B cell (primary cell): Measurements from ENCODE around the gene FCRL5. TPM values are rescaled to one million over a fixed set of nuclear protein-coding genes. Genes with fewer than 3 reads are reported as not detected.
A peak's percentile ranks its signal among the peaks of the same experiment; 100 is the strongest.
"Not testable (repeated sequence)": the region's sequence is repeated elsewhere in the genome, so short reads cannot be mapped to it uniquely, and the experiment has no call there.

Source experiments
- ATAC-seq: fragments of 200-7000 bp; cut with Tn5 transposase; one replicate; pipeline ENCODE4 v1.10.0; 2021; ENCODE audit warnings: low read depth, mild to moderate bottlenecking, moderate number of reproducible peaks, moderate library complexity
- CTCF ChIA-PET: fragments of 350-600 bp; sonication (Branson Sonifier 250); formaldehyde crosslinking; loops from one replicate; lab custom pipeline; 2021; ENCODE audit warnings: antibody characterized with exemption, inconsistent platforms; lab: Charles Lee
- POLR2A ChIA-PET: fragments of 350-600 bp; sonication (Branson Sonifier 250); formaldehyde crosslinking; loops from one replicate; lab custom pipeline; 2021; ENCODE audit warnings: antibody characterized with exemption; lab: Charles Lee
- DNase-seq: peaks from one replicate; pipeline ENCODE4 v3.0.0; 2013
- H2AFZ ChIP-seq: 2 replicates; pipeline ENCODE4 v1.6.1; 2012; ENCODE audit warnings: mild to moderate bottlenecking, low read depth, low read length; ENCODE audit not compliant: insufficient read depth, poor library complexity, severe bottlenecking
- H3K27ac ChIP-seq, 2 donors: 1 replicate in 1 of 2; 2 replicates in 1 of 2; pipeline ENCODE4 v1.5.1; 2012 to 2013; ENCODE audit warnings: low read length in 2 of 2, mild to moderate bottlenecking in 2 of 2, moderate library complexity in 1 of 2
- H3K27me3 ChIP-seq, 4 experiments: fragments of 200-600 bp in 1 of 4; sonication (generic) in 1 of 4; replicated peaks in 1 of 4; 1 replicate in 2 of 4; 2 replicates in 2 of 4; pipeline versions ENCODE4 v1.6.1 to v1.7.0; 2013 to 2016; ENCODE audit warnings: low read length in 3 of 4, mild to moderate bottlenecking in 2 of 4, mixed read lengths in 1 of 4, moderate library complexity in 1 of 4; ENCODE audit not compliant: insufficient read depth in 4 of 4, control insufficient read depth in 3 of 4; ENCODE audit errors: control extremely low read depth in 1 of 4
- H3K36me3 ChIP-seq, 2 experiments: replicated peaks in 1 of 2; 1 replicate in 1 of 2; 2 replicates in 1 of 2; pipeline versions ENCODE4 v1.6.1 to v1.7.1; 2013; ENCODE audit warnings: low read length in 1 of 2; ENCODE audit not compliant: insufficient read depth in 2 of 2, control insufficient read depth in 1 of 2; ENCODE audit errors: control extremely low read depth in 1 of 2, extremely low read depth in 1 of 2
- H3K4me1 ChIP-seq, 2 donors: fragments of 200-600 bp in 1 of 2; sonication (generic) in 1 of 2; 1 replicate in 1 of 2; 2 replicates in 1 of 2; pipeline versions ENCODE4 v1.5.1 to v1.6.1; 2013 to 2017; ENCODE audit warnings: low read length in 2 of 2; ENCODE audit not compliant: control insufficient read depth in 2 of 2, insufficient read depth in 2 of 2
- H3K4me2 ChIP-seq: replicated peaks from 2 replicates; pipeline ENCODE3; 2012; ENCODE audit warnings: mild to moderate bottlenecking, low read depth, low read length; ENCODE audit not compliant: poor library complexity, severe bottlenecking
- H3K4me3 ChIP-seq, 5 experiments: fragments of 200-600 bp in 1 of 5; sonication (generic) in 1 of 5; 1 replicate in 3 of 5; 2 replicates in 2 of 5; pipeline versions ENCODE4 v1.5.1 to v1.7.0; 2011 to 2016; ENCODE audit warnings: low read length in 4 of 5, mild to moderate bottlenecking in 4 of 5, low read depth in 2 of 5, control low read depth in 1 of 5, moderate library complexity in 1 of 5; ENCODE audit not compliant: insufficient read depth in 1 of 5; ENCODE audit errors: control extremely low read depth in 1 of 5, extremely low read depth in 1 of 5
- H3K79me2 ChIP-seq: fragments of 200-600 bp; sonication (generic); one replicate; pipeline ENCODE4 v1.6.0; 2016; ENCODE audit warnings: low read length; ENCODE audit not compliant: control insufficient read depth, insufficient read depth
- H3K9ac ChIP-seq: fragments of 200-600 bp; sonication (generic); 2 replicates; pipeline ENCODE4 v1.6.1; 2017; ENCODE audit warnings: mild to moderate bottlenecking, low read length, moderate library complexity
- H3K9me3 ChIP-seq, 3 donors: one replicate each; pipeline versions ENCODE4 v1.6.1 to v1.7.1; 2013; ENCODE audit warnings: low read length in 2 of 3; ENCODE audit not compliant: control insufficient read depth in 2 of 3, insufficient read depth in 1 of 3; ENCODE audit errors: control extremely low read depth in 1 of 3
- H4K20me1 ChIP-seq: 2 replicates; pipeline ENCODE4 v1.6.0; 2012; ENCODE audit warnings: mild to moderate bottlenecking, low read length; ENCODE audit not compliant: insufficient read depth, control insufficient read depth, poor library complexity, severe bottlenecking
- H3K27ac Mint-ChIP-seq: one replicate; pipeline ENCODE4 v1.8.0; 2021; ENCODE audit warnings: mixed read lengths
- H3K27me3 Mint-ChIP-seq: one replicate; pipeline ENCODE4 v1.8.0; 2021; ENCODE audit warnings: mixed read lengths
- H3K4me1 Mint-ChIP-seq: one replicate; pipeline ENCODE4 v1.8.0; 2021; ENCODE audit warnings: mixed read lengths
- H3K4me3 Mint-ChIP-seq: one replicate; pipeline ENCODE4 v1.8.0; 2021; ENCODE audit warnings: mixed read lengths
- H3K9me3 Mint-ChIP-seq: one replicate; pipeline ENCODE4 v1.8.0; 2022; ENCODE audit warnings: mixed read lengths; ENCODE audit not compliant: insufficient read depth
- CTCF ChIP-seq: fragments of 200-600 bp; IDR thresholded peaks from one replicate; pipeline ENCODE4 v1.8.0; 2022; ENCODE audit warnings: antibody characterized with exemption, mild to moderate bottlenecking
- EZH2 ChIP-seq: IDR thresholded peaks from 2 replicates; pipeline ENCODE4 v1.6.1; 2012; ENCODE audit warnings: borderline replicate concordance, low read depth, mild to moderate bottlenecking, moderate library complexity, low read length; ENCODE audit not compliant: insufficient read depth, poor library complexity, severe bottlenecking
- WGBS: methylation state at CpG from one replicate; pipeline ENCODE4 v1.1.5; 2013; ENCODE audit warnings: missing lambda C conversion rate; ENCODE audit not compliant: insufficient coverage; 5-methylcytosine and 5-hydroxymethylcytosine counted together
- intact Hi-C: fragments of 100-400 bp; cut with micrococcal nuclease; formaldehyde crosslinking; loops from one replicate; pipeline ENCODE4 v1.10.0; 2022
- polyA plus RNA-seq: library from polyadenylated mRNA; depleted of rRNA; stranded (reverse); fragments of >200 nt; gene quantifications from 2 replicates; pipeline ENCODE4 v1.2.3, GENCODE V29; 2012
- total RNA-seq, 2 donors: library from RNA; stranded (reverse); fragments of 120-200 nt in 1 of 2; gene quantifications; 1 replicate in 1 of 2; 2 replicates in 1 of 2; pipeline versions ENCODE4 v1.2.3 to v1.2.4, GENCODE V29; 2013 to 2022

The FCRL5 gene
- total and polyA plus RNA-seq, 2 donors (not counting 1 experiment from before 2014, with no cell fraction given): 34.0 to 108 TPM

DNA sequence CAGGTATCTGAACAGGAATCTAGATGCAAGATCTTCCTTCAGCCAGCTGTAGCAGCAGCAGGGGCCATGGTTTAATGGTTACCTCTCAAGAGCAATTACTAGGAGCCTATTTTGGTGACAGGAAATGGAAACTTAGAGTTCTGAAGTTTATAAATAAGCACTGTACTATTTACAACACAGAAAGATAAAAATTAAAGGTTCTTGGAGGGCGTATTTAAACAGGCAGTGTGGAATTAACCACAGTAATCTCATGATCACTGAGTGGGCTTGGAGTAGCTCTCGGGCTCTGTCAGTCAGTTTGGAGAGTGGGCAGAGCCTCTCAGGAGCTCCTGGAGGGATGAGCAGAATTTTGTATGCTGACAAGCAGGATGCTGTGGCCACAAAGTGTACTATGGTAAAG lies 10.2 kb upstream of the FCRL5 start:
- Histone ChIP-seq H3K27ac (peak overlapping the region in 1 of 2 donors; percentile 15), H3K36me3 (no peaks in the 10 kb centered on the region), H4K20me1 (no peaks in the 10 kb centered on the region), H3K27me3 (no peaks in the 10 kb centered on the region), H3K79me2 (peaks cover 10% of the 10 kb centered on the region), H3K4me2 (peak overlapping the region; percentile 66), H3K9me3 (peaks cover 0 to 4% (median 0%) of the 10 kb centered on the region in 3 donors), H3K4me1 (peaks cover 64 to 65% of the 10 kb centered on the region in 2 donors), H3K9ac (peak overlapping the region; percentile 46), H3K4me3 (peak overlapping the region in 3 of 5 experiments; percentile 13 to 22 (median 18)), H2AFZ (peak overlapping the region; percentile 6)
- no peaks in the 10 kb centered on the region for H3K27me3 Mint-ChIP-seq
- ChIA-PET POLR2A (no interaction called here), CTCF (interaction anchor here (1.0 to 5.8 kb wide), 9 partner anchors 9 to 386 kb away, joined by 3 to 35 read pairs (median 4); partner anchors contain the start of gene FCRL5)
- peak overlapping the region; percentile 51 for H3K27ac Mint-ChIP-seq
- H3K9me3 Mint-ChIP-seq: no peaks in the 10 kb centered on the region
- WGBS: 0% methylated on average over 2 of the region's 2 CpGs
- intact Hi-C loops: loop anchor here (1.0 to 2.0 kb wide), 2 partner anchors 9 to 50 kb away; no protein-coding TSS in a partner anchor
- peak overlapping the region; percentile 68 for H3K4me3 Mint-ChIP-seq
- peaks cover 58% of the 10 kb centered on the region for H3K4me1 Mint-ChIP-seq
- ATAC-seq (peak; percentile 19), DNase-seq (no peak)
- TF ChIP-seq EZH2 (no peak), CTCF (no peak)

DNA sequence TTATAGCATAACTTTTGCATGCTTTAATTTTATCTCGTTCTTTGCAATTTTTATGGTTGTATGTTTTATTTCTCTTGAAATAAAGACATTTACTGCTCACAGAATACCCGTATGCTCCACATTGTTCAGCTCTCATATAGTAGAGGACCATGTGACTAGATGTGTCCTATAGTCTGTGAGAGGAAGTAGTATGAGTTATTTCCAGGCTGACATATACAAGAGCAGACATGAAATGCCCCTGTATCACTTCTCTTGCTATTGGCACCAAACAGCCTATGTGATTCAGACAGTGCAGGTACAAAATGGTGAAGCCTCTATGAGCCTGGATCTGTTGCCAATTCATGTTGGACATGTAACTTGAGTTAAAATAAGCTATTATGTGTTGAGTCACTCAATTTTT lies 5.8 kb upstream of the FCRL5 start:
- H3K4me1 Mint-ChIP-seq: peaks cover 31% of the 10 kb centered on the region
- ATAC-seq (no peak), DNase-seq (no peak)
- intact Hi-C loops: no loop called here
- H3K9me3 Mint-ChIP-seq: no peaks in the 10 kb centered on the region
- H3K27me3 Mint-ChIP-seq: no peaks in the 10 kb centered on the region
- H3K4me3 ChIP-seq: no peak overlapping the region
- peaks cover 24 to 32% of the 10 kb centered on the region in 2 donors for H3K4me1 ChIP-seq
- H3K4me3 Mint-ChIP-seq: no peak overlapping the region
- H3K27ac ChIP-seq: no peak overlapping the region
- peaks cover 19% of the 10 kb centered on the region for H3K79me2 ChIP-seq
- H2AFZ ChIP-seq: no peak overlapping the region
- H3K27me3 ChIP-seq: no peaks in the 10 kb centered on the region
- H3K9ac ChIP-seq: no peak overlapping the region
- no peaks in the 10 kb centered on the region for H4K20me1 ChIP-seq
- H3K4me2 ChIP-seq: no peak overlapping the region
- peaks cover 0 to 4% (median 0%) of the 10 kb centered on the region in 3 donors for H3K9me3 ChIP-seq
- no peak overlapping the region for H3K27ac Mint-ChIP-seq
- WGBS: no CpG with 5 or more reads among the region's 2 CpGs
- ChIA-PET POLR2A (no interaction called here), CTCF (interaction anchor here (1.0 to 1.3 kb wide), 2 partner anchors 12 to 22 kb away, joined by 3 to 4 read pairs; no protein-coding TSS in a partner anchor)
- H3K36me3 ChIP-seq: no peaks in the 10 kb centered on the region
- TF ChIP-seq EZH2: no peak
- TF ChIP-seq CTCF: no peak

DNA sequence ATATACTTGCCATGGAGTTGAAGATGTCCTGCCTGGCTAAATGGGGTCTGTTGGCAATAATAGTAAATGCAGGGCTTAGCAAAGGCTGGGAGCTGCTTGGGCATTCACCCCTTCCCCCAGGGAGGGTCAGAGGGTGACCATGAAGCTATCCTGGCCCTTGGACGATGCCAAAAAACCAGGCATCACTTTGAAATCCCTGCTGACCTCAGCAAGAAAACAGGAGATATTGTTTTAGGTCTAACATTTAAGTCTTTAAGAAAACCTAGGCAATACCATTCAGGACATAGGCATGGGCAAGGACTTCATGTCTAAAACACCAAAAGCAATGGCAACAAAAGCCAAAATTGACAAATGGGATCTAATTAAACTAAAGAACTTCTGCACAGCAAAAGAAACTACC lies 4.2 kb downstream of the FCRL5 start:
- intact Hi-C loops, H3K27ac ChIP-seq, H3K9me3 Mint-ChIP-seq, H3K4me2 ChIP-seq, H3K9me3 ChIP-seq, H3K27ac Mint-ChIP-seq, H3K9ac ChIP-seq, H3K27me3 Mint-ChIP-seq, H3K4me3 ChIP-seq, ATAC-seq, H3K27me3 ChIP-seq, DNase-seq, POLR2A ChIA-PET, H4K20me1 ChIP-seq, H3K4me3 Mint-ChIP-seq, H2AFZ ChIP-seq: not testable (repeated sequence)
- Histone ChIP-seq H3K36me3 (peaks cover 2 to 40% of the 10 kb centered on the region in 2 experiments), H3K4me1 (peaks cover 18 to 23% of the 10 kb centered on the region in 2 donors), H3K79me2 (peaks cover 15% of the 10 kb centered on the region)
- peaks cover 66% of the 10 kb centered on the region for H3K4me1 Mint-ChIP-seq
- WGBS: 100% methylated on average over 1 of the region's 1 CpG
- CTCF ChIA-PET: interaction anchor here (1.0 kb wide), 1 partner anchor 42 kb away, joined by 3 read pairs; no protein-coding TSS in a partner anchor
